ENCODE results near the gene FASTK. TPM values are rescaled to one million over a fixed set of nuclear protein-coding genes. Genes with fewer than 3 reads are reported as not detected.

The FASTK gene
- total RNA-seq, 1 donor from 2014 or later, result 38.9 TPM

DNA sequence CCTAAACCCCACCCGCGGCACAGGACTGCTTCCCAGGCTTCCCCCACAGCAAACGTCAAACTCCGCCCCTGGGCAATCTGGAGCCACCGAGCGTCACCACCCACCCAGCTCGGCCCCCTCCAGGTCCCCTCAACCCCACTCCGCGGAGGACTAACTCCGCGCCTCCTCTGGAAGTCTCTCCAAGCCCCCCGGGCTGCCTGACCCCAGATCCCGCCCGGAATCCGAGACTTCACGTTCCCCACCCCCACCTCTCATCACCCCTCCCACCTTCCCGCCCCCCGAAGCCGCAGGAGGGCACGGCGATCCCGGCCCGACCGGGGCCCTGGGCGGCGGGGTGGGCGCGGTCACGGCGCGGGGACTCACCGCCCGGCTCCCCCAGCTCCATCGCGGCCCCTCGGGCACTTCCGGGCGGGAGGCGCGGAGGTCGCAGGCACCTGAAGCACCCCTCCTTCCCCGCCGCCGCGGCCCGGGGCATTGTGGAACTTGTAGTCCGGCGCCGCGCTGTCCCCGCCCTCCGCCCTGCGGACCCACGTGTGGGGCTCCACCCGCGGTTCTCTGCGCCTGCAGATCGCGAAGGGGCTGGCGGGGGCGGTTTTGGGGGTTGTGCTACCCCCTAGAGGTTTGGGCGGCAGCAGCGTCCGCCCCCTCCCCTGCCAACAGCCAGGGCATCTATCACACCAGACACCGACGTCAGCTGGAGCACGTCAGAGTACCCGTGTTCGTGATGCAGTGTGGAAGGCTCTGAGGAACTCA is 2.6 kb upstream of the FASTK start, which contains the start of gene TMUB1:
TMUB1 (minus strand) TSS at position 423 of the 753 bp plus-strand sequence. CDS start 930 bp downstream, outside the sequence.
- DNase-seq (ENCODE audit: low read depth in 2 of 2), result peak; percentile 60 to 70

DNA sequence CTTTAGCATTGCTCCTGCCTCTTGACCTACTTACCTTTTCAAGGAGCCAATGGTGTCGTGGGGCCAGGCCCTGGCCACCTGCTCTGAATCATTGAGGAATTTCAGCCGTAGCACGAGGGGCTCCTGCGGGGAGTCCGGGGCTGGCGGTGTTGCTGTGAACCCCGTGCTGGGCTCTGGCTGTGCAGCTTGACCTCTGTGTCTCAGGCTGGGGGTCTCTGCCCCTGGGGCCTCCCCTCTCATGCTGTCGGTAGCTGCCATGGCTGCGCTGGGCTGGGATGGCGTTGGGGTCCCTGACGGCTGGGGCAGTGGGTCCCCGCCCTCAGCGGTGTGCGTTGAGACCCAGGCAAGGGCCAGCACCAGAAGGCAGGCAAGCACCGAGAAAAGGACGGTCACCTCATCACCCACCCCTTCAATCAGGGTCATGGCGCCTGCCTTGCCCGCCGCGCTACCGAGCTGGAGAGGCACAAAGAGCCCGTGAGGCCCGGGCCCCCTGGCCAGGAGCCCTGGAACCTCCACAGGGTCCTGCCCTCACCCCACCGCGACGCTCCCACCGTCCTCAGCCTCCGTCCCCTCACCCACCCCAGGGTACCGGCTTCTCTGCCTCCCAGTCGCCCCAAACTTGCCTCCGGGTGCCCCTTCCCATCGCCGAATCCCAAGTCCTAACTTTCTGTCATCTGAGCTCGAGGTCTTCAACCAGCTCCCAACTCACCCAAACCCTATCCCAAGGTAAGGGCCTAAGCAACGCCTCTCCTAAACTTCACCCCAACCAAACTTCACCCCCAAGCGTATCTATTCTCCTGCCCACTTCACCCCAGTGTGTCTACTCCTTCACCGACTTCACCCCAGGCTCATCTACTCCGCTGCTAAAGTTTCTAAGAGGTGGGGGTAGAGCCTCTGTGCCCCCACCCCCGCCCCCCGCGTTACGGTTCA is 1.8 kb upstream of the FASTK start:
- DNase-seq (ENCODE audit: low read depth in 2 of 2), result no peak

DNA sequence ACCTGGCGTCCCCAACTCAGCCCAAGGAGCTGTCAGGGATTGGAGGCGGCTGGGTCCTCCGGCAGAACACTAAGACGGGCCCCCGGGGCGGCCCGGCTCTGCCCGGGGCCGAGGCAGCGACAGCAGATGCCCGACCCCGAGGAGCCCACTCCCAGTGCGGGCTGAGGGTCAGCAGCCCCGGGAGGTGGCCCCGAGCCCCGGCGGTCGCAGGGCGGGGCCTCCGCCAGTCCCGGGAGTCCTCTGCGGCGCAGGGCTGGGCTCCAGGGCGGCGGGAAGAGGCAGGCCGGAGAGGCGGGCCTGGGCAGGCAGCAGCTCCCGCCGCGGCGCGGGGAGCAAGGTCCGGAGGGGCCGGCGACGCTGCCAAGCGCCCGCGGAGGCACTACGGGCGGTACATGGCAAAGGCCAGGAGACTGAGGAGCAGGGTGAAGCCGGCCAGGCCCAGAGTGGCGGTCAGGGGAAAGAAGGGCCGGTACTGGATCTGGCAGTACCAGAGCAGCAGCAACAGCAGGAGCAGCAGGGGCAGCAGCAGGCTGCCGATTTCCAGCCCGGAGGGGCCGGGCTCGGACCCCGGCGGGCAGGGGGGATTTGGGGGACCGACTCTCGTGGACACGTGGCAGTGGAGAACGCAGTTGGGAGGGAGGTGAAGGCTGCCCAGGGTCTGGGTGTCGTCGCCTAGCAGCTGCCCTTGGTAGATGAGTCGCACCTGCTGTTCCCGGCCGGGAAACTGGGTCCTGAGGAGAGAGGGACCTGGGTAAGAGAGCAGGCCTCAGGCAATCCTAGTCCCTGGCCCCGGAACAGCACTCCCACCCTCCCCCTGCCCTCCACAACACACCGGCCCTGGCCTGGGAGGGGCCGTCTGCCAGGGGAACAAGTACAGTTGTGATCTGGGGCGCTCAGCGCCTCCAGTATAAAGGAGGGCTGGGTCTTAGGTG is 827 bp upstream of the FASTK start:
- DNase-seq (ENCODE audit: low read depth in 2 of 2), result peak; percentile 37 to 38

DNA sequence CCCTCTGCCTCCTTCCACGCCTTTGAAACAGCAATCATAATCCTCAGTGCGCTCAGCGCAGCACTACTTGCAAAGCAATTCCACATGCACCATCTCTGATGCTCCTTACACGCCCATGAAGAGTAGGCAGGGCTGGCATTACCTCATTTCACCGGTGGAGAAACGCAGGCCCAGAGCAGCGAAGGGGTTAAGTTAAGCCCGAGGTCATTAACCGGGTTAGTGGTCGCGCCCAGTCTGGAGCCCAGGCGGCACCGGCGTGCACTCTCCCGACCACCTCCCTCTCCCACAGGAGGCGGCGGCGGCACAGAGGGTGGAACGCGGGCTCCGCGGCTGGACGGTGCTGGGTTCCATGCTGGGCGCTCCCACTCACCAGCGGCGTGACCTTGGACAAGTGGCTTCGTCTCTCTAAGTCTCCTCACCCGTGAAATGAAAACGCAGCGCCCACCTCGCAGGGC is 515 bp downstream of the FASTK start:
- peak; percentile 36 to 50 for DNase-seq (ENCODE audit: low read depth in 2 of 2)

DNA sequence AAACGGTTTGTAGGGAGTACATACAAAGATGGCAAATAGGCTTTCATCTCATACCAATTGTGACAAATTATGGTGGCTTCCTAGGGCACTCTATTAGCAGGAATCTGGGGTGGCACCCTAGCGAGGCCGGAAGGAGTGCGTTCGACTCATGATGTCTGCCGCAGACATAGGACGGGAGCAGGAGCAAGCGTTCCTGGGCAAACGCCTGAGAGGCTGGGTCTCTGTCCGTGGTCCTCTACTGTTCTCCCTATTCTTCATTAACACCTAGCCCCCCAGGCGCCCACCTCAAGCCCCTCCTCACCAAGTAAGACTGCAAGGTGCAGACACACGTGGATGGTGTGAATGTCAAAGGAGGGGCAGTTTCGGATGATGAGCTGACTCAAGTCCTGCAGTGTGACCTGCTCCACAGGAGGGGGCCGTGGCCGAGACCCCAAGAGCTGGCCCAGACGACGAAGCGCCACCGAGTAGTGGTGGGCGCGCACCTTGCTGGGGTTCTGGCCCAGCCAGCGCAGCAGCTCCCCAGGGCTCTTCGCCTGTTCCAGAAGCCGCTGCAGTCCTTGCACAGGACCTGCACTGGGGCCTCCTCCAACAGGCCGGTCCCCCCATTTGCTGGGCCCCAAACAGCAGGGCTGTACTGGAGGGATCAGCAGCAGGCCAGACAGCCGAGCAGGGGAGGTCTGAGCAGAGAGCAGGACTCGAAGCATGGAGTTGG is 1.3 kb downstream of the FASTK start:
- no peak for DNase-seq (ENCODE audit: low read depth in 2 of 2)

DNA sequence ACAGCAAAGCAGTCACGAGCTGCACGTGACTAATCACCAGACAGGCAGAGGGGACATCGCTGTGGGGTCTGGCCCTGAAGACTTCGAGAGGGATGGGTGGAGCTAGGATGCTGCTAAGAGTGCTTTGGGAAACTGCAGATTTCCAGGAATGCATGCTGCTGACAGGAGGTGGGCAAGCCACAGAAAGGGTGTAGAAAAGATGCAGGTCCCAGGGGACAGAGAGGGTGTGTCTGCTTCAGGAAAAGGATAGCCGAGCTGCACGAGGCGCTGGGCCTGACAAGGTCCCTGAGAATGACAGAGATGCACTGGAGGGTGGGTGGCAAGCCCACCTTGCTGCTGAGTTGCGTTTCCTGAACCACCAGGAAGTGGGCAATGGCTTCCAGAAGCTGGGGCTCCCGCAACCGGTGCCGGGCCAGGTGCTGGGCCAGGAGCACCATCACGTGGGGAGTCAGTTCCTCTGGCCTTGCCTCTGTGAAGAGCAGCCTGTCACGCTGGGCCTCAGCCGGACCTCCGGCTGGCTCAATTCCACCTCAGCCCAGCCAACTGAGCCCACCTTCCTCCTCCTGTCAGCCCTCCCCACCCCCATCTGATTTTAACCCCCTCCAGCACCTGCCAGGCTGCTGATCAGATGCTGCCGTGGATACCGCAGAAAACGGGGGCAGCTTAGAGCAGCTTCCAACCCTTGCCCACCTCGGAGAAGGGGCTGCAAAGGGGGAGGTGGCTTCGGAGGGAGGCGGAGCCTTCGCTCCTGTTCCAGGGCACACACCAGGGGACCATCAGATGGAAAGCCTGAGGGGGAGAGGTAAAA is 2.2 kb downstream of the FASTK start:
- DNase-seq (ENCODE audit: low read depth in 2 of 2), result no peak

DNA sequence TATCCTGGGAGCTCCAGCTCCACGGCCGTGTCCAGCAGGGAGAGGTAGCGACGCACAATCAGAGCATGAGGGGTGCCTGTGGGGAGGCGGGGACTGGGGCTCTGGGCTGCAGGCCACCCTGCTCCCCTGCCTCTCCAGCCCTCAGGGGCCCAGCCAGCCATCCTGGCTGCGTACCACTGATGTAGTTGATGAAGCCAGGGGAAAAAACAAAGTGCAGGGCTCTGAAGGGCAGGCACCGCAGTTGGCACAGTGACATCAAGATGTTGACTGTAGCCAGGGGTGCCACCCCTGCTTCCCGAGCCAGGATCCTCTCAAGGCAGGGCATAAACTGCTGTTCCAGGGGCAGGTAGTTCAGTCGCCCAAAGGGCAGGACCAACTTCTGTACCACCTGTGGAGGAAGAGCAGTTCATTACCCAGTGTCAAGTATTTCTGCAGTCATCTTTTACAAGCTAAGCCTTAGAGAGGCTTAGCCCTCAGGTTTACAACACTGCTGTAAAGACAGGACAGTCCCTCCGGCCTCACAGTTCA is 2.8 kb downstream of the FASTK start:
- DNase-seq (ENCODE audit: low read depth in 2 of 2), result no peak

DNA sequence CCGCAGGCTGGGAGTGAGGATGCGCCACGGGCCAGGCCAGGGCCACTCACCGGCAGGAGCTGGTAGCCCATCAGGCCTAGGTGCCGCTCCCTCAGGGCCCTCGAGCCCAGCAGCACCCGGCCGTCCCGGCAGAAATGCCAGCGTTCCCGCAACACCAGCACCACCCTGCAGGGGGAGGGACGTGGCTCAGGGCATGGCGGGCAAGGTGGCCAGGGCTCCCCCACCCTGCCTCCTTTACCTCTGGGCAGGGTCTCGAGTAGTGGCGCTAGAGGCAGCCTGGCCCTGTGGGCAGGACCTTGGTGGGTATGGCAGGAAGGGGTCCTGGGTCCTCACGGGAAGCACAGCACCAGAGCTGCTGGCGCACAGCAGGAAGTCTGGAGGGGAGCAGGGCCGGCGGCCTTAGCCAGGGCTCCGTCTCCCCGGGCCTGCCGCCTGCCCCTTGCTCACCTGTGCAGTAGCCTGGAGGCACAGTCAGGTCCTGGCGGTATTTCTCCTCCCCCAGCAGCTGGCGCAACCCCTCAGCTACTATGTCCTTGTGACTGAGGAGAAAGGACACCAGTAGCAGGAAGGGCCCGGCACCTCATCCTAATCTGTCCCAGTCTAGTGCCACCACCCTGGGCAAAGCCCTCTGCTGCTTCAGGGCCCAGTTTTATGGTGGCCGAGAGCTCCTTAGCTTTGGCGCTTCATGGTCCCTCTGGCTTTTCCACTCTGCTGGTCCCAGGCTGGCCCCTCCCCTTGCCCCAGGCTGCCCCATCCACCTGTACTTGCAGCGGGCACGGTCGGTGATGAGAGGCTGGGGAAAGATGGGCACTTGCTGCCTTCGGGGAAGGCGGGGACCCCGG is 3.5 kb downstream of the FASTK start:
- DNase-seq (ENCODE audit: low read depth in 2 of 2), result peak; percentile 24 to 42

DNA sequence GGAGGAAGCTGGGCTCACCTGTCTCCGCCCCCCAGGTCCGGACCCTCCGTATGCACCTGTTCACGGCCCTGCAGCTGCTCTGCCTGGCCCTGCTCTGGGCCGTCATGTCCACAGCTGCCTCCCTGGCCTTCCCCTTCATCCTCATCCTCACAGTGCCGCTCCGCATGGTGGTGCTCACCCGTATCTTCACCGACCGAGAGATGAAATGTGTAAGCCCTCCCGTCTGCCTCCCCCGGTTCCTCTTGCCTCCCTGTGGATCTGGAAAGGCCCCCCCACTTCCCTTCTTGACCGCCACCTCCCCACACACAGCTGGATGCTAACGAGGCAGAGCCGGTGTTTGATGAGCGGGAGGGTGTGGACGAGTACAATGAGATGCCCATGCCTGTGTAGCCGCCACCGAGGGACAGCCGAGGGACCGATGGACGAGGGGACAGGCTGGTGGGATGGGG is 4.6 kb downstream of the FASTK start:
- no peak for DNase-seq (ENCODE audit: low read depth in 2 of 2)

DNA sequence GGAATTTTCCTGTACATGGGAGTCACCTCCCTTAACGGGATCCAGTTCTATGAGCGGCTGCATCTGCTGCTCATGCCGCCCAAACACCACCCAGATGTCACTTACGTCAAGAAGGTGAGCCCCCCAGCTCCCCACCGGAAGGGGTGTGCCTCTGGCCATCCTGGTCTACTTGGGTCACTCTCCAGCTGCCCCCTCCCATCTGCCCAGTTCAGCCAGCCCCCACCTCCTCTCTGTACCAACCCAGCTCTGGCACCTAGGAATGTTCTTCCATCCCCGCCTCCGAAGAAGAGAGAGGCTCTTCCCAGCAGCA is 5.0 kb downstream of the FASTK start:
- DNase-seq (ENCODE audit: low read depth in 2 of 2), result no peak

DNA sequence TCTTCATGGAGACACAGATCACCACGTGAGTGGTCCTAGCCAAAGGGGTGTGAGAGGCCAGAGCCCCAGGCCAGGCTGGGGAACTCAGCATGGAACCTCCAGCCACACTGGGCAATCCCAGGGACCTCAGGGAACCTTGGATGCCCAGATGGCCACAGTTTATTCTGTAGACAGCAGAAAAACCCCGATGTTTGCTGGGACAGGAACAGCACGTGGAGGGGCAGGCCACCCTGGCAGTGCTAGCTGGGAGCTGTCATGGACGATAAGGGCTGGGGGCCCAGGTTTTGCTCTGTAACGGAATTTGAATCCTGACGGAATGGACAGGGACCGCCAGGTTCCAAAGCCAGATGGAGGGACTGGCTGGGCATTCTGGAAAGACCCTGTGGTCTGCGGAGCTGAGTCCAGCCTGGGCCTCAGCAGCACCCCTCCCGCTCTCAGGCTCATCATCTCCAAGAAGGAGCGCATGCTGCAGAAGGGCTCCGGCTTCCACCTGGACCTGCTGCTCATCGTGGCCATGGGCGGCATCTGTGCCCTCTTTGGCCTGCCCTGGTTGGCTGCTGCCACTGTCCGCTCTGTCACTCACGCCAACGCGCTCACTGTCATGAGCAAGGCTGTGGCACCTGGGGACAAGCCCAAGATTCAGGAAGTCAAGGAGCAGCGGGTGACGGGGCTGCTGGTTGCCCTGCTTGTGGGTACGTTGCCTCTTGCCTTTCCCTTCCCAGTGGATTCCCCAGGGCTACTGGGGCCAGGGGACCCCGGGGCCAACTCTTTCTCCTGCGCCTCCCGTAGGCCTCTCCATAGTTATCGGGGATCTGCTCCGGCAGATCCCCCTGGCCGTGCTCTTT is 5.6 kb downstream of the FASTK start:
- no peak for DNase-seq (ENCODE audit: low read depth in 2 of 2)

DNA sequence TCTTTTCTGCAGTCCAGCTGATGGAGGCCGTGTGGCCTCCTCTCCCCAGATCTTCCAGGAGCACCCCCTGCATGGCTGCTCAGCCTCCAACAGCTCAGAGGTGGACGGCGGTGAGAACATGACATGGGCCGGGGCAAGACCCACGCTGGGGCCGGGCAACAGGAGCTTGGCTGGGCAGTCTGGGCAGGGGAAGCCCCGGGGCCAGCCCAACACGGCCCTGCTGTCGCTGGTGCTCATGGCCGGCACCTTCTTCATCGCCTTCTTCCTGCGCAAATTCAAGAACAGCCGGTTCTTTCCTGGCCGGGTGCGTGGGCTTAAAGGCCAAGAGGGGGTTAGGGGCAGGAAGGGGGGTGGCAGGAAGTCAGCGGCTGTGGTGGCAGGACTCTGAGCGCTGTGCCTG is 6.6 kb downstream of the FASTK start:
- DNase-seq (ENCODE audit: low read depth in 2 of 2), result no peak

DNA sequence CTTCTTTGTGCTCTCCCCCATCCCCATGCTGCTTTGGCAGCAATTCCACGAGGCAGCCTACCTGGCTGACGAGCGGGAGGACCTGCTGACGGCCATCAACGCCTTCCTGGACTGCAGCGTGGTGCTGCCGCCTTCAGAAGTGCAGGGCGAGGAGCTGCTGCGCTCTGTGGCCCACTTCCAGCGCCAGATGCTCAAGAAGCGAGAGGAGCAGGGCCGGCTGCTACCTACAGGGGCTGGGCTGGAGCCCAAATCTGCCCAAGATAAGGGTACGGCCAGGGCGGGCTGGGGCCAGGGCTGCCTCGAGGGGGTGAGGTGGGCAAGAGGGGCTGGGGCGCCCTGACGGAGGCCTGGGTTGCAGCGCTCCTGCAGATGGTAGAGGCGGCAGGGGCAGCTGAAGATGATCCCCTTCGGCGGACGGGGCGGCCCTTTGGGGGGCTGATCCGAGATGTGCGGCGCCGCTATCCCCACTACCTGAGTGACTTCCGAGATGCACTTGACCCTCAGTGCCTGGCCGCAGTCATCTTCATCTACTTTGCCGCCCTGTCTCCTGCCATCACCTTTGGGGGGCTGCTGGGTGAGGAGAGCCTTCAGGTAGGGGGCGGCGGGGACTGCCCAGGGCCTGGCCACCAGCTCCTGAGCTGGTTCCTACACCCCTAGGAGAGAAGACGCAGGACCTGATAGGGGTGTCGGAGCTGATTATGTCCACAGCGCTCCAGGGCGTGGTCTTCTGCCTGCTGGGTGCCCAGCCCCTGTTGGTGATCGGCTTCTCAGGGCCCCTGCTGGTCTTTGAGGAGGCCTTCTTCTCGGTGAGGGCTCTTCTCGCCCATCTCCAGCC is 9.4 kb downstream of the FASTK start:
- no peak for DNase-seq (ENCODE audit: low read depth in 2 of 2)

DNA sequence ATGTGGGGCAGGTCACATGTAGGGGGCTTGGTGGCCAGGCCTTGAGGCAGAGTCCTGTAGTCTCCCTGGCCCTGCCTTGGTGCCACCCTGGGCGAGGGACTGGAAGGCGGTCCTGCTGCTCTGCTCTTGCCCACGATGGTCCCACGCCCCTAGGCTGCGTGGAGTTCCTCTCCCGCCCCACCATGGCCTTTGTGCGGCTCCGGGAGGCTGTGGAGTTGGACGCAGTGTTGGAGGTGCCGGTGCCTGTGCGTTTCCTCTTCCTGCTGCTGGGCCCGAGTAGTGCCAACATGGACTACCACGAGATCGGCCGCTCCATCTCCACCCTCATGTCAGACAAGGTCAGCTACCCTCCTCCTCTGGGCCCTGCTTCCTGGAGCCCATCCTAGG is 10.0 kb downstream of the FASTK start:
- no peak for DNase-seq (ENCODE audit: low read depth in 2 of 2)

DNA sequence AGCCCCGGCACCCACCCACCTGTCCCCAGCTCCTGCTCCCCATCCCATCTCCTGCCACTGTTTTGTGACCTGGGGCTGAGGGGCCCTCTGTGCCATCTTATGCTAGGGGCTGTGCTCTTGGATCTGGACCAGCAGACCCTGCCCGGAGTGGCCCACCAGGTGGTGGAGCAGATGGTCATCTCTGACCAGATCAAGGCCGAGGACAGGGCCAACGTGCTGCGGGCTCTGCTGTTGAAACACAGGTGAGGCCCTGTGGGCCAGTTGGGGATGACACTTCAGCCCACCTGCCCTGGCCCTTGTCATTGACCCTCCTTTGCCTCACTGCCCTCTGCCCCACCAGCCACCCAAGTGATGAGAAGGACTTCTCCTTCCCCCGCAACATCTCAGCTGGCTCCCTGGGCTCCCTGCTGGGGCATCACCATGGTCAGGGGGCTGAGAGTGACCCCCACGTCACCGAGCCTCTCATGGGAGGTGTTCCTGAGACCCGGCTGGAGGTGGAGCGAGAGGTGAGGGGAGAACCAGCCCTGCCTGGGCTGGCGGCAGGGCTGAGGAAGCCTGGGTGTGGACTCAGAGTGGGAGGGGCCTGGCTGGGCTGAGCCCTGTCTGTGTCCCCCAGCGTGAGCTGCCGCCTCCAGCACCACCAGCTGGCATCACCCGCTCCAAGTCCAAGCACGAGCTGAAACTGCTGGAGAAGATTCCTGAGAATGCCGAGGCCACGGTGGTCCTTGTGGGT is 10.6 kb downstream of the FASTK start:
- no peak for DNase-seq (ENCODE audit: low read depth in 2 of 2)

DNA sequence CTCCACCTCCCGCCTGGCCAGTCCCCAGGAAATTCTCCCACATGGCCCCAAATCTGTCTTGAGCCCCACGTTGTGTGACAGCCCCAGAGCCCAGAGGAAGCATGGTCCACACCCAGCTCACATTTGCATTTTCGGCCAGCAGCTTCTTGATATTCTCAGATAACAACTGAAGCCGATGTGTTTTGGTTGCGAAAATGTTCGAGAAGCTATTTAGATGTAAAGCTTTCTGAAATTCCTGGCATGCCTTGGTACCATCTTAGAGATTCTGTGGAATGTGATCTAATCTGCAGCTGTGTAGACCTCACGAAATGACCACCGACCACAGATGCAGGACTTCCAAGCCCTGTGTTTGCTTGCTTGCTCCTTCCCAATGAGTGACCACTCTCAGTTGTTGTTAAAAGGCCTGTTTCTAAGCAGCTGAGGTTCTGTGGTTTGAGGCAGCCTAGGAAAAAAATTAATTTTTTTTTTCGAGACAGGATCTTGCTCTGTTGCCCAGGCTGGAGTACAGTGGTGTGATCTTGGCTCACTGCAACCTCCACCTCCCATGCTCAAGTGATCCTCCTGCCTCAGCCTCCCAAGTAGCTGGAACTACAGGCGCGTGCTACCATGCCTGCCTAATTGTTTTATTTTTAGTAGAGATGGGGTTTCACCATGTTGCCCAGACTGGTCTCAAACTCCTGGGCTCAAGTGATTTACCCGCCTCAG is 12.4 kb downstream of the FASTK start:
- DNase-seq (ENCODE audit: low read depth in 2 of 2), result no peak

Data from lung microvascular endothelial cell (primary cell).